Large intestine (tissue), 3 donors: Measurements from ENCODE around the gene TBC1D5. TPM values are rescaled to one million over a fixed set of nuclear protein-coding genes. Genes with fewer than 3 reads are reported as not detected.

Source experiments
- DNase-seq, 2 donors: peaks; one replicate each; pipeline versions ENCODE4 v3.0.0 to v3.0.0-alpha.2; 2013
- H3K27ac ChIP-seq: one replicate; pipeline ENCODE4 v1.5.1; 2013; ENCODE audit warnings: low read length
- H3K27me3 ChIP-seq: 2 replicates; pipeline ENCODE4 v1.6.1; 2013; ENCODE audit warnings: low read length; ENCODE audit not compliant: control insufficient read depth, insufficient read depth
- H3K36me3 ChIP-seq: 2 replicates; pipeline ENCODE4 v1.6.1; 2013; ENCODE audit warnings: low read length; ENCODE audit not compliant: control insufficient read depth, insufficient read depth
- H3K4me1 ChIP-seq: one replicate; pipeline ENCODE4 v1.6.1; 2013; ENCODE audit warnings: low read length; ENCODE audit not compliant: control insufficient read depth, insufficient read depth
- H3K4me3 ChIP-seq: one replicate; pipeline ENCODE4 v1.5.1; 2013; ENCODE audit warnings: low read length
- H3K9me3 ChIP-seq: one replicate; pipeline ENCODE4 v1.6.1; 2013; ENCODE audit warnings: mild to moderate bottlenecking, low read depth, low read length, moderate library complexity; ENCODE audit not compliant: control insufficient read depth
- WGBS: methylation state at CpG from one replicate; pipeline ENCODE4 v1.1.5; 2013; ENCODE audit warnings: low lambda C conversion rate; ENCODE audit not compliant: insufficient coverage; 5-methylcytosine and 5-hydroxymethylcytosine counted together
- polyA plus RNA-seq: library from polyadenylated mRNA; unstranded; fragments of 120-200 nt; gene quantifications from one replicate; pipeline ENCODE4 v1.2.1, GENCODE V29; 2013

TBC1D5 gene
- polyA plus RNA-seq, 1 donor, result 35.7 TPM

GRCh38 chr3:17579289-17580031 lies 163.0 kb downstream of the TBC1D5 start:
- H3K27me3 ChIP-seq, result no peaks in the 10 kb centered on the region
- no peaks in the 10 kb centered on the region for H3K4me1 ChIP-seq
- no peak overlapping the region for H3K27ac ChIP-seq
- 67% methylated on average over 1 of the region's 3 CpGs for WGBS
- H3K36me3 ChIP-seq, result no peaks in the 10 kb centered on the region
- no peaks in the 10 kb centered on the region for H3K9me3 ChIP-seq
- peak in 1 of 2 donors; percentile 11 for DNase-seq
- H3K4me3 ChIP-seq, result no peak overlapping the region

GRCh38 chr3:17577796-17578520 lies 164.5 kb downstream of the TBC1D5 start:
- 80% methylated on average over 4 of the region's 4 CpGs for WGBS
- no peaks in the 10 kb centered on the region for H3K4me1 ChIP-seq
- no peaks in the 10 kb centered on the region for H3K9me3 ChIP-seq
- no peaks in the 10 kb centered on the region for H3K36me3 ChIP-seq
- no peak overlapping the region for H3K4me3 ChIP-seq
- no peak overlapping the region for H3K27ac ChIP-seq
- no peak for DNase-seq
- no peaks in the 10 kb centered on the region for H3K27me3 ChIP-seq

GRCh38 chr3:17573396-17573795 lies 169.0 kb downstream of the TBC1D5 start:
- no peaks in the 10 kb centered on the region for H3K4me1 ChIP-seq
- H3K27me3 ChIP-seq, result no peaks in the 10 kb centered on the region
- DNase-seq, result no peak
- H3K4me3 ChIP-seq, result no peak overlapping the region
- H3K36me3 ChIP-seq, result no peaks in the 10 kb centered on the region
- no peaks in the 10 kb centered on the region for H3K9me3 ChIP-seq
- no peak overlapping the region for H3K27ac ChIP-seq
- WGBS, result no CpG with 5 or more reads among the region's 1 CpG

- Histone ChIP-seq H3K27me3 (no peaks in the 10 kb centered on the region), H3K4me1 (no peaks in the 10 kb centered on the region), H3K36me3 (no peaks in the 10 kb centered on the region), H3K4me3 (no peak overlapping the region), H3K27ac (no peak overlapping the region), H3K9me3 (no peaks in the 10 kb centered on the region)
- DNase-seq, result no peak
- WGBS, result no CpG with 5 or more reads among the region's 1 CpG
These were observed 170.7 kb downstream of the TBC1D5 start for GRCh38 chr3:17571686-17572085.

- 83% methylated on average over 3 of the region's 3 CpGs for WGBS
- Histone ChIP-seq H3K4me3 (no peak overlapping the region), H3K27ac (no peak overlapping the region), H3K36me3 (no peaks in the 10 kb centered on the region), H3K9me3 (no peaks in the 10 kb centered on the region), H3K4me1 (no peaks in the 10 kb centered on the region), H3K27me3 (no peaks in the 10 kb centered on the region)
- DNase-seq, result no peak
These were observed 179.6 kb downstream of the TBC1D5 start for GRCh38 chr3:17562845-17563244.

- no peaks in the 10 kb centered on the region for H3K9me3 ChIP-seq
- no peak overlapping the region for H3K27ac ChIP-seq
- no peak overlapping the region for H3K4me3 ChIP-seq
- H3K27me3 ChIP-seq, result no peaks in the 10 kb centered on the region
- no peak for DNase-seq
- WGBS, result 92% methylated on average over 2 of the region's 3 CpGs
- H3K36me3 ChIP-seq, result no peaks in the 10 kb centered on the region
- H3K4me1 ChIP-seq, result no peaks in the 10 kb centered on the region
These were observed 183.9 kb downstream of the TBC1D5 start for GRCh38 chr3:17558565-17558964.

GRCh38 chr3:17557749-17558463 lies 184.5 kb downstream of the TBC1D5 start:
- H3K4me1 ChIP-seq, result no peaks in the 10 kb centered on the region
- no peak for DNase-seq
- no CpG with 5 or more reads among the region's 1 CpG for WGBS
- H3K27ac ChIP-seq, result no peak overlapping the region
- no peak overlapping the region for H3K4me3 ChIP-seq
- H3K36me3 ChIP-seq, result no peaks in the 10 kb centered on the region
- no peaks in the 10 kb centered on the region for H3K9me3 ChIP-seq
- no peaks in the 10 kb centered on the region for H3K27me3 ChIP-seq

- no CpG with 5 or more reads among the region's 2 CpGs for WGBS
- Histone ChIP-seq H3K4me1 (no peaks in the 10 kb centered on the region), H3K27ac (no peak overlapping the region)
These were observed 186.9 kb downstream of the TBC1D5 start for GRCh38 chr3:17555525-17555924.

GRCh38 chr3:17554078-17554477 lies 188.4 kb downstream of the TBC1D5 start:
- WGBS, result 94% methylated on average over 4 of the region's 4 CpGs
- H3K9me3 ChIP-seq, result no peaks in the 10 kb centered on the region
- H3K27me3 ChIP-seq, result no peaks in the 10 kb centered on the region
- H3K36me3 ChIP-seq, result no peaks in the 10 kb centered on the region
- no peak overlapping the region for H3K27ac ChIP-seq
- no peak for DNase-seq
- no peaks in the 10 kb centered on the region for H3K4me1 ChIP-seq
- H3K4me3 ChIP-seq, result no peak overlapping the region

More at GRCh38 chr3:17555525-17555924, 186.9 kb downstream of the TBC1D5 start:
- Histone ChIP-seq H3K4me3 (no peak overlapping the region), H3K9me3 (no peaks in the 10 kb centered on the region), H3K36me3 (no peaks in the 10 kb centered on the region), H3K27me3 (no peaks in the 10 kb centered on the region)
- no peak for DNase-seq

- no peaks in the 10 kb centered on the region for H3K36me3 ChIP-seq
- no peaks in the 10 kb centered on the region for H3K9me3 ChIP-seq
- no CpG with 5 or more reads among the region's 1 CpG for WGBS
- DNase-seq, result peak in 1 of 2 donors; percentile 4
- H3K4me3 ChIP-seq, result no peak overlapping the region
- no peaks in the 10 kb centered on the region for H3K27me3 ChIP-seq
- H3K4me1 ChIP-seq, result no peaks in the 10 kb centered on the region
- H3K27ac ChIP-seq, result no peak overlapping the region
These were observed 189.4 kb downstream of the TBC1D5 start for GRCh38 chr3:17553080-17553479.
